Ovary (tissue), 3 donors: ENCODE data around the gene PLXNA2.

Experiments
- CTCF ChIP-seq, 3 donors: fragments of 450-650 bp in 2 of 3; fragments of 200-600 bp in 1 of 3; IDR thresholded peaks; one replicate each; pipeline versions ENCODE4 v1.5.1 to v1.8.0; 2016 to 2022; ENCODE audit warnings: antibody characterized with exemption in 3 of 3, mild to moderate bottlenecking in 1 of 3
- EP300 ChIP-seq: sonication (generic); formaldehyde crosslinking; IDR thresholded peaks from one replicate; pipeline ENCODE4 v1.6.1; 2017; ENCODE audit warnings: antibody characterized with exemption
- donor health status: DM: no; HTN: no; CAD: no.

GRCh38 chr1:208265122-208265469 lies 20.9 kb upstream of the PLXNA2 start:
- TF ChIP-seq CTCF (IDR thresholded peaks at IDR 0.05) (no peak), EP300 (no peak)
